Measurements from ENCODE around the gene CUEDC2. TPM values are rescaled to one million over a fixed set of nuclear protein-coding genes. Genes with fewer than 3 reads are reported as not detected.
"Not testable (repeated sequence)": the region's sequence is repeated elsewhere in the genome, so short reads cannot be mapped to it uniquely, and the experiment has no call there.

CUEDC2 gene
- total RNA-seq, 1 donor from 2014 or later = 44.8 TPM

DNA sequence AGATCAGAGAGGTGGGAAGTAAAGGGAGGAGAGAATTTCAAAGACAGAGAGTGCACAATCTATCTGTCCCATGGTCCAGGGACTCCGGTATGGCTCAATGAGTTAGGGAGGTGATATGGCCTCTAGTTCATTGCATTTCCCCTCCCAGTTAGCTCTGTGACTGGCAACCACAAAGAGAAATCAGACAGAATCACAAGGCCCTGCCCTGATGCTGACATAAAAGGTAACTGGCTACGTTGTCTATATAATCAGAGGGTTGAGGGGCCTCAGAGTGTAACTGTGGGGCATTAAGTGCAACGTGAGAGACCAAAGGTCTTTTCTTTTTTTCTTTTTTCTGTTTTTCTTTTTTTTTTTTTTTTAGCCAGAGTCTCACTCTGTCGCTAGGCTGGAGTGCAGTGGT lies 26.3 kb upstream of the CUEDC2 start:
- Histone ChIP-seq H3K4me3 (no peak overlapping the region), H3K4me1 (peaks cover 31% of the 10 kb centered on the region), H3K9me3 (no peaks in the 10 kb centered on the region), H3K36me3 (no peaks in the 10 kb centered on the region), H3K27me3 (no peaks in the 10 kb centered on the region), H3K27ac (no peak overlapping the region)
- no peak for ATAC-seq
- no peak for TF ChIP-seq CTCF (IDR thresholded peaks at IDR 0.05)
- DNase-seq = no peak
- intact Hi-C loops (cut with DNase I) = no loop called here

DNA sequence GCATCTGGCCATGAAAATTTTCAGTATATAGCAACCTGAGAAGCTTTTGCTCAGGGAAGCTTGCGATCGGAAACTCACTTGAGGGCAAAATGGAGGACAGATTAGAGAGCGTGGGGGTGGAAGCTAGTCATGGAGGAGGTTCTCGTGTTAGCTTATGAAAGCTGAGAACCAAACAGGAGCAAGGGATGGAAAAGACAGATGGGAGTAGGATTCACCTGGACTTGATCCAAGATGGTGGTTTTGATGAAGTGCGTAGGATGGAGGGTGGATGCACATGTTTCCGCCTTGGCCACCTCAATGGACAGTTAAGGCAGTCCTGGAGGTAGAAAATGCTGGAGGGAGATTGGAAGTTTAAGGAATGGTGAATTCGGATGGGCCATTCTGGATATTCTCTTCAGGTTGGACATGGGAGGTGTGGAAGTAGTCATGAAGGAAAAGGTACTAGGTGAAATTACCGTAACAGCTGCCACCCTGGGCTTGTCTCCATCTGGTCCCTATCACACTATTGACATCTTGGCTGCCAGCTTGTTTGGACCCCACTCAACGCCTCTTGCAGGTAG lies 25.3 kb upstream of the CUEDC2 start:
- DNase-seq (no peak), ATAC-seq (no peak)
- Histone ChIP-seq H3K36me3 (no peaks in the 10 kb centered on the region), H3K4me3 (no peak overlapping the region), H3K27me3 (no peaks in the 10 kb centered on the region), H3K27ac (no peak overlapping the region), H3K4me1 (peaks cover 37% of the 10 kb centered on the region), H3K9me3 (no peaks in the 10 kb centered on the region)
- TF ChIP-seq CTCF (IDR thresholded peaks at IDR 0.05) = no peak
- intact Hi-C loops (cut with DNase I) = no loop called here

GRCh38 chr10:102455893-102456471 lies 23.6 kb upstream of the CUEDC2 start:
- Histone ChIP-seq H3K4me3 (no peak overlapping the region), H3K36me3 (no peaks in the 10 kb centered on the region), H3K27me3 (no peaks in the 10 kb centered on the region), H3K4me1 (peaks cover 41% of the 10 kb centered on the region), H3K9me3 (no peaks in the 10 kb centered on the region), H3K27ac (peak overlapping the region; percentile 83)
- no peak for TF ChIP-seq CTCF (IDR thresholded peaks at IDR 0.05)
- ATAC-seq (peak; percentile 75), DNase-seq (no peak)
- intact Hi-C loops (cut with DNase I) = no loop called here

GRCh38 chr10:102454662-102455487 lies 22.5 kb upstream of the CUEDC2 start:
- intact Hi-C loops (cut with DNase I); H3K4me3 ChIP-seq; H3K36me3 ChIP-seq; ATAC-seq; H3K27me3 ChIP-seq; DNase-seq; H3K9me3 ChIP-seq: not testable (repeated sequence)
- H3K4me1 ChIP-seq = peaks cover 41% of the 10 kb centered on the region
- H3K27ac ChIP-seq = peak overlapping the region; percentile 83

GRCh38 chr10:102453502-102453901 lies 21.1 kb upstream of the CUEDC2 start:
- Histone ChIP-seq H3K4me3 (no peak overlapping the region), H3K27ac (peak overlapping the region; percentile 83), H3K36me3 (no peaks in the 10 kb centered on the region), H3K27me3 (no peaks in the 10 kb centered on the region), H3K9me3 (no peaks in the 10 kb centered on the region), H3K4me1 (peaks cover 41% of the 10 kb centered on the region)
- intact Hi-C loops (cut with DNase I) = no loop called here
- ATAC-seq (no peak), DNase-seq (no peak)
- TF ChIP-seq CTCF (IDR thresholded peaks at IDR 0.05) = no peak

DNA sequence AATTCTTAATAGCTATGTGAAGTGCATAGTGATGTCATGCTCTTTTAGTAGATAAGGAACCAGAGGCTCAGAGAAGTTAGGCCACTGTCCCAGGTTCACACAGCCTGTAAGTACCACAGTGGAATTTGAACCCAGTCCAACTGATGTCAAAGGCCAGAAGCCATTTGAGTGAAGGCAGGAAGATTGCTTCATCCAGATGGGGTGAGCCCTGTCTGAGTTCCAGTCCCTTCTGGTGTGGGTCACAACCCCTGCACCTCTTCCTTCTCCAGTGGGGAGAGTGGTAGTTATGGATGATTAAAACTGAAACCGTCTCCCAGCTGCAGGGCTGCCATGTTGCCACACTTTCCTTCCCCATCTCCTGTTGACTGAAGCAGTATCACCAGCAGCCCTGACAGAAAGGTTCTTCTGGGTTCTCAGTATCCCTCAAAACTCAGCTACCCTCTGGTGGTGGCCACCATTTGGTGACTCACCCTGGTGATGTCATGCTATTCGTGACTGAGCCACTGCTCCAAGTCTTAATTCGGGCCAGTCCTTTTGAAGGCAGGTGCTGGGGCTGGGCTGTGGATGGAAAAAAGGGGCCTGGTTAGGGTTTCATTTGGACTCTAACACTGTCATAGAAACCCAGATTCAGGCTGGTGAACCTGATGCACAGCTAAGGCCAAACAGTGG lies 20.4 kb upstream of the CUEDC2 start:
- intact Hi-C loops (cut with DNase I) = no loop called here
- Histone ChIP-seq H3K9me3 (no peaks in the 10 kb centered on the region), H3K36me3 (no peaks in the 10 kb centered on the region), H3K27ac (peak overlapping the region; percentile 83), H3K27me3 (no peaks in the 10 kb centered on the region), H3K4me3 (no peak overlapping the region), H3K4me1 (peaks cover 41% of the 10 kb centered on the region)
- DNase-seq = no peak
- no peak for TF ChIP-seq CTCF (IDR thresholded peaks at IDR 0.05)
- peak; percentile 37 for ATAC-seq

Measured in upper lobe of right lung (tissue), 1 donor.